DOHH2 (cell line): Measurements from ENCODE around the gene SCAF8.

Source experiments
- CTCF ChIP-seq: fragments of 200-600 bp; sonication (generic); IDR thresholded peaks from one replicate; pipeline ENCODE4 v1.5.1; 2014; ENCODE audit warnings: antibody characterized with exemption, mild to moderate bottlenecking, low read depth, low read length; ENCODE audit not compliant: poor library complexity, severe bottlenecking
- EZH2phosphoT487 ChIP-seq: fragments of 200-600 bp; sonication (generic); IDR thresholded peaks from 2 replicates; pipeline ENCODE4 v1.6.1; 2017; ENCODE audit warnings: borderline replicate concordance, mild to moderate bottlenecking, antibody characterized with exemption, low read length, moderate library complexity, mixed read lengths

DNA sequence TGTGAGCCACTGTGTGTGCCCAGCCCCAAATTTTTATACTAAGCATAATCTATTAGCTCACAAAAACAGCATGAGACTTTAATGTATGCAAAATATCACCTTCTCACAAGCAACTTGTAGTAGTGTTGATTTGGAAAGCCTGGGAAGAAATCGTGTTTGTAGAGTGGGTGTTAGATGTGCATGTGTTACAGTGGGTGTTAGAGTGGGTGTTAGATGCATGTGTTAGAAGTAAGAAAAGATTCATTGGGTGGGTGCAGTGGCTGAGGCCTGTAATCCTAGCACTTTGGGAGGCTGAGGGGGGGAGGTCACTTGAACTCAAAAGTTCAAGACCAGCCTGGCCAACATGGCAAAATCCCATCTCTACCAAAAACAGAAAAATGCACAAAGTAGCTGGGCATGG, 6.3 kb upstream of the SCAF8 start:
- TF ChIP-seq CTCF (no peak), EZH2phosphoT487 (no peak)
